ENCODE data around the gene SRP14. TPM values are rescaled to one million over a fixed set of nuclear protein-coding genes. Genes with fewer than 3 reads are reported as not detected.
"Not testable (repeated sequence)": the region's sequence is repeated elsewhere in the genome, so short reads cannot be mapped to it uniquely, and the experiment has no call there.

The SRP14 gene
- total RNA-seq, 1 donor from 2014 or later, result 232 TPM

DNA sequence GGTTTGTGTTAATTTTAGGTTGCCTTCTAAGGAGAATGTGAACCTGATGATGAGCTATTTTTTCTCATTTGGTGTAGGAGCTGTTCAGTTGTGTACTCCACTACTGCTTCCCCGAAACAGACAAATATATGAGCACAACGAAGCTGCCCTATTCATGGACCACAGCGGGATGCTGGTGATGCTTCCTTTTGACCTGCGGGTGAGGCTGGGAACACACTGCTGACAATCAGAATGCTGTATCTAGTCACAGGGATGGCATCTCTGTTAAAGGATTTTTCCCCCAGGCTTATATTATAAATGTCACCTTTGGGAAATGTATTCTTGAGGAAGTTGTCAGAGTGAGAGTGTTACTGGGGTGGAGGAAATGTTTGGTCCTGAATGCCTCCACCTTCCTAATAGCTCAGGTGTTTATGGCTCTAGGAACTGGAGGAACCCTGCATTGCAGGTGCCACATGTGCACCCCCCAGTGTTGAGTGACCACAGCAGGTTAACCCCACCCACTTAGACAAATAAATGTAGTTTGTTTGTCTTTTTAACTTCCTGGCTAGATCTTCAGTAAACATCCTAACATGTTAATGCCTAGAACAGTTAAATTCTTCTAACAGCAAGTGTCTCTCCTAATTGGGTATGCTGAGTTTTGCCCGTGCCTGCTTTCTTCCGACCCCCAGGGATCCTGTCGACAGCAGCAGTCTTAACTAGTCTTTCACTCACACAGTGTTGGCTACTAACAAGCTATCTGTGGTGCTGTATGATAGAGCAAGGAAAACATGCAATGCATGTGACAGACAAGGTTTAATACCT lies 35.7 kb downstream of the SRP14 start:
- intact Hi-C loops (cut with DNase I), result no loop called here
- no peak for ATAC-seq
- DNase-seq (ENCODE audit: missing footprints), result no peak

DNA sequence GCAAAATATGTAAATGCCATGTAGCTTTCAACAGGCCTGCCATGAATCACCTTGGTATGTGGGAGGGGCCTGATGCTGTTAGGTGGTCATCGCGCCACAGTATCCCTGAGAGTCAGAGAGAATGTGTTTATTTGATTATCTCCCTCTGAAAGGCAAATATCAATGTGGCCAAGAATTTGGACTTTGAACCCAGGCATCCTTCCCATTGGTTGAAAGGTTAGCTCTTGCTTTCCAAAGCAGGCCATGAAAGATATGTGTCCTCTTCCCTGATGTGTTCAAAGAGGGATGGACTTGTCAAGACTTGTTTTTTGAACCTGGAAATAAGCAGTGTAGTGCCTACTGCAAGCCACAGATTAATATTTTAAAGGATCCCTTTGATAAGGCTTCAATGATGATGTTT lies 36.7 kb downstream of the SRP14 start:
- intact Hi-C loops (cut with DNase I), result no loop called here
- no peak for DNase-seq (ENCODE audit: missing footprints)
- no peak for ATAC-seq

GRCh38 chr15:39999538-40000200 lies 39.3 kb downstream of the SRP14 start:
- ATAC-seq, result no peak
- no peak for DNase-seq (ENCODE audit: missing footprints)
- intact Hi-C loops (cut with DNase I), result no loop called here

DNA sequence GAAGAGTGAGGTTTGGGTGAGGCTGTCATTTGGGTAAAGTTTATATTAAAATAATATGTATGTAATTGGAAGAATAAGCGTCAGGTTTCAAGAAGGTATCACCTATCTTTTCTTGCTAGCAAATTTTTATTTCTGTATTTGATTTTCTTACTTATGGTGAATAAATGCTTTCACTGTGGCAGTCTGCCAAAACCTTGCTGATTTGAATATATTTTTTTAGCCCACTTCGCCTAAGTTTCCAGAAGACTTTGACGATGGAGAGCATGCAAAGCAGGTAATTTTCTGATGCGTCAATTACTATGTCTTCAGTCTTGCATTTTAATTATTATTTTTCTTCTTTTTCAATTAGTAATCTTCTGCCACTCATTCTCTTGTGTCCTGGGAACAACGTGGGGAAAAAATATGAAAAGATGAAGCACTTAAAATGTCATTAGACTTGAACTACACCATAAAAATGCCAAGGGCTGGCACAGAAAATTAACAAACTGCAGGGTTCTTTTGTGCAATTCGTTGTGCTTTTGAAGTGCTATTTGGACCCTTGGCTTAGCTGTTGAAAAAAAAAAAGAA lies 40.4 kb downstream of the SRP14 start:
- intact Hi-C loops (cut with DNase I), result no loop called here
- ATAC-seq, result no peak
- no peak for DNase-seq (ENCODE audit: missing footprints)

DNA sequence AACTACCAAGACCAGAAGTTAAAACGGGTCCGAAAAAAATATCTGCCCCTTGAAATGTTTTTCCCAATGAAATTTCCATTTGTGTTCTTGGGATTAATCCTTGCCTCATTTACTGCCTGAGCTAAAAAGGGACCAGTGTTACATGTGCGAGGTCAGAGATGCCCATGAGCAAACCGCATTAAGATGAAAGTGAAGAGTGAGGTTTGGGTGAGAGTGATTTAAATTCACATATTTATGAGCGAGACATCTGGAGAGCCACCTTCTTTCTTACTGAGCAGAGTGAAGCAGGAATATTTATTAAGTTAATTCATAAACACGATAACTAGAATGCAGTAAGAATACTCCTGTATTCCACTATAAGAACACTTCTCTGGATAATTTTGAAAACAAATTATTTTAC lies 41.3 kb downstream of the SRP14 start:
- intact Hi-C loops (cut with DNase I), result no loop called here
- no peak for DNase-seq (ENCODE audit: missing footprints)
- no peak for ATAC-seq

- ATAC-seq, result no peak
- no peak for DNase-seq (ENCODE audit: missing footprints)
- intact Hi-C loops (cut with DNase I), result no loop called here
Observed at GRCh38 chr15:39997031-39997430, 42.0 kb downstream of the SRP14 start.

- ATAC-seq; DNase-seq (ENCODE audit: missing footprints); intact Hi-C loops (cut with DNase I): not testable (repeated sequence)
Observed at GRCh38 chr15:39996228-39996627, 42.8 kb downstream of the SRP14 start.

- ATAC-seq; DNase-seq (ENCODE audit: missing footprints); intact Hi-C loops (cut with DNase I): not testable (repeated sequence)
Observed at GRCh38 chr15:39992953-39993352, 46.0 kb downstream of the SRP14 start.

GRCh38 chr15:39990706-39991105 lies 48.3 kb downstream of the SRP14 start:
- ATAC-seq (no peak), DNase-seq (ENCODE audit: missing footprints) (no peak)
- intact Hi-C loops (cut with DNase I), result no loop called here

DNA sequence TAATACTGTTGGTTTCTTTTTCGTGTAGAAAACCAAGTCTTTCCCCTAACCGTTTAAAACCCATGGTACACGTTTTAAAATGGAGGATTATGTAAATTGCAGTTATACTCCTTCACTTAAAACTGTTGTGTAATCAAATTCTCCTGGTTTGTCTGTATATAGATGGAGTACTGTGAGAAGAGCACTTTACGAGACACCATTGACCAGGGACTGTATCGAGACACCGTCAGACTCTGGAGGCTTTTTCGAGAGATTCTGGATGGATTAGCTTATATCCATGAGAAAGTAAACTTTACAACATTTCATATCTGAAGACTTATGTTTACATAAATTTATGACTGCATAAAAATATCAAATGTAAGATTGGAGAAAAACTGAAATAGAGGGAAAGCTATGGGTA lies 51.2 kb downstream of the SRP14 start:
- ATAC-seq (no peak), DNase-seq (ENCODE audit: missing footprints) (no peak)
- intact Hi-C loops (cut with DNase I), result no loop called here

Other genes with a start within 250 kb of the SRP14 start
- gene GPR176, start 118.9 kb downstream of the SRP14 start, total RNA-seq, result 1.8 TPM
- 23.3 TPM for gene EIF2AK4, start 105.1 kb downstream of the SRP14 start, total RNA-seq
- gene BMF, start 69.7 kb upstream of the SRP14 start, total RNA-seq, result 3.2 TPM
- gene BUB1B, start 121.9 kb upstream of the SRP14 start, total RNA-seq, result 2.4 TPM
- 10.1 TPM for gene PAK6, start 199.9 kb upstream of the SRP14 start, total RNA-seq
- gene ANKRD63, start 243.9 kb upstream of the SRP14 start, total RNA-seq, result 0.92 TPM

Measured in Right ventricle myocardium inferior (tissue), 1 donor.